ENCODE results near the gene LRP6.

The LRP6 gene

DNA sequence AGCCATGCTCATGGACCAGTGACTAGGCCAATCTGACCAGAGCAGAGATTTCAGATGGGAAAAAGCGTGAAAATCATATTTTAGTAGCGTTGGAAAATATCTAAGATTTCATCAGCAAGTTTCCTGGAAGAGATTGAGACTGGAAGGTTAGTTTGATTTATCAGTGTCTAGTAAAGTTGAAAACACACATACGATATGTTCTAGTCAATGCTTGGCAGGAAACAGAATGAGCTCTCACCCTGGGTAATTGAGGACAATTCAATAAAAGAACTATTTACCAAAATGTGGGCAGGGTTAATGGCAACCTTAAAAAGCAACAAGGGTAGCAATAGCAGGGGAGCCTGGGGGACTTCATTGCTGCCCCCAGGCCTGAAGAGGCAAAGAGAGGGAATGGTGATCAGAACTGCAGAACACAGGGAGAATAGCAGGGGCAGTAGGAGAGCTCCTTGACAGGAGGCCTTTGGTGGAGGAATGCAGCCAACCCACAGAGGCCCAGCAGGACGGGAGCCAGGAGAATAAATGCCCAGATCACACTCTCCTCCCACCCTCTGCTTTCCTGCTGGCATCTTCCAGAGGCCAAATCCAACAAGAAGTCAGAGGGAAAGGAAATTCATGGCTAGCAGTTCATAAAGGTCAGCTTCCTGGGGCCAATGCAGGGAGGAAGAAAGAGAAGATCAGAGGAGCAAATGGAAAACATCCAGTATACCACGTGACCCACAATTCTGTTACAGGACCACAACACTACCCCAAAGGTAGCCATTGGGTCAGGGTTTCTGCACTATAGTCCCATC is 27.6 kb upstream of the LRP6 start:
- H3K27ac ChIP-seq: no peak overlapping the region
- no peak for TF ChIP-seq ZFX (IDR thresholded peaks at IDR 0.05; ENCODE audit: borderline replicate concordance)
- TF ChIP-seq, protein P1, sequence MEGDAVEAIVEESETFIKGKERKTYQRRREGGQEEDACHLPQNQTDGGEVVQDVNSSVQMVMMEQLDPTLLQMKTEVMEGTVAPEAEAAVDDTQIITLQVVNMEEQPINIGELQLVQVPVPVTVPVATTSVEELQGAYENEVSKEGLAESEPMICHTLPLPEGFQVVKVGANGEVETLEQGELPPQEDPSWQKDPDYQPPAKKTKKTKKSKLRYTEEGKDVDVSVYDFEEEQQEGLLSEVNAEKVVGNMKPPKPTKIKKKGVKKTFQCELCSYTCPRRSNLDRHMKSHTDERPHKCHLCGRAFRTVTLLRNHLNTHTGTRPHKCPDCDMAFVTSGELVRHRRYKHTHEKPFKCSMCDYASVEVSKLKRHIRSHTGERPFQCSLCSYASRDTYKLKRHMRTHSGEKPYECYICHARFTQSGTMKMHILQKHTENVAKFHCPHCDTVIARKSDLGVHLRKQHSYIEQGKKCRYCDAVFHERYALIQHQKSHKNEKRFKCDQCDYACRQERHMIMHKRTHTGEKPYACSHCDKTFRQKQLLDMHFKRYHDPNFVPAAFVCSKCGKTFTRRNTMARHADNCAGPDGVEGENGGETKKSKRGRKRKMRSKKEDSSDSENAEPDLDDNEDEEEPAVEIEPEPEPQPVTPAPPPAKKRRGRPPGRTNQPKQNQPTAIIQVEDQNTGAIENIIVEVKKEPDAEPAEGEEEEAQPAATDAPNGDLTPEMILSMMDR (IDR thresholded peaks at IDR 0.05): no peak

DNA sequence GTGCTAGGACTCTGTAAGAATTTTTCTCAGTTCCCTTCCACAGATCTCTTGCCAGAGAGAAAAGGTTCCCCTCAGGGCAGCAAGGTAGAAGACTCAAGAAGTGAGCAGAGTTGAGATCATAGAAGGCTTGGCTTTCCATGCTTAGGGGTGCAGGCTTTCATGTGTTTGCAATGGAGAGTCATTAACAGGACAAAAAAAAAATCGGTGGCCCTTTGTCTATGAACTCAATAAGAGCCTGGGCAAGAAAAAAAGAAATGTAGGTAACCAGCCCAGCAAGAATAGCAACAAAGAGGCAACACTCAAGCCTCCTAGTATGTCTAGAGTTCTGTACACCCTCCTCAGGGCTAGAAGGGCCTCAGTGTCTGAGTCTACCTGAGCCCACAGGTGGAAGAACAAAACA is 23.4 kb upstream of the LRP6 start:
- no peak overlapping the region for H3K27ac ChIP-seq
- TF ChIP-seq, protein P1 (IDR thresholded peaks at IDR 0.05): no peak
- no peak for TF ChIP-seq ZFX (IDR thresholded peaks at IDR 0.05; ENCODE audit: borderline replicate concordance)

DNA sequence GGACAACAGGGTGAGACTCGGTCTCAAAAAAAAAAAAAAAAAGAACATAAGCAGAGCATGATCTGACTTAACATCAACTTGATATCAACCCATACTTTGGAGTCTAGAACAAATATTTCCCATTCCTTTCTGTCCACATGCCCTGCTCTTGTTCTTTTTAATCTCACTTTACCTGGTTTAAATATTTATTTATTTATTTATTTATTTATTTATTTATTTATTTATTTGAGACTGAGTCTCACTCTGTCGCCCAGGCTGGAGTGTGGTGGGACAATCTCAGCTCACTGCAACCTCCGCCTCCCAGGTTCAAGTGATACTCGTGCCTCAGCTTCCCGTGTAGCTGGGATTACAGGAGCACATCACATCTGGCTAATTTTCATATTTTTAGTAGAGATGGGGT is 19.6 kb upstream of the LRP6 start:
- no peak overlapping the region for H3K27ac ChIP-seq
- TF ChIP-seq, protein P1 (IDR thresholded peaks at IDR 0.05): no peak
- TF ChIP-seq ZFX (IDR thresholded peaks at IDR 0.05; ENCODE audit: borderline replicate concordance): no peak

DNA sequence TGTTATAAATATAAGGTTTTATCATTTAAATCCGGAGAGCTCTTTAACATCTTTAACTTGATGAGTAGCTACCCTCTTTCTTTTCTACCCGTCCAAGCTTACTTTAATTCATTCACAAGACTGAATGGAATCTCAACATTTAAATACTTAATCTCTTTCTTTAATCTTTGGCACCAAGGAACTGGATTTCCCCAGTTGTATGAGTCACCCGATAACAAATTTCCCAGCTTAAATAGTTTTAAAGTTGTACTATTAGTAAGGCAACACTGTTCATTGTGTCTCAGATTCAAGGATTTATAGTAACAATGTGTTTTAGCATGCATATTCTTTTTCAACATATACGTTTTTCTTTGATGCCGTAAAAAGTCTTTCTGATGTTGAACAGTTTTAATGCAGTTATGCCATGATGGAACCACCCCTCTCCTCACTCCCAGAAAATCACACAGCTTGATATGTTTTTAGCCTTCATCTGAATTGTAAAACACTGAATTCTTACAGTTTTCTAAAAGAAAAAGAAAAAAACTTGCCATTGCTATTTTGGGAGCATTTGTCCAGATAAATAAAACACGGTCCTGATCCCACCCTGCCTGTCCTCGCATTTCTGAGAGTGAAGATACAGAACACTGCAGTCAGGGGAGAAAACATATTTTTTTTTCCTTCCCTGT is 16.0 kb upstream of the LRP6 start:
- no peak for TF ChIP-seq ZFX (IDR thresholded peaks at IDR 0.05; ENCODE audit: borderline replicate concordance)
- TF ChIP-seq, protein P1 (IDR thresholded peaks at IDR 0.05): no peak
- H3K27ac ChIP-seq: no peak overlapping the region

DNA sequence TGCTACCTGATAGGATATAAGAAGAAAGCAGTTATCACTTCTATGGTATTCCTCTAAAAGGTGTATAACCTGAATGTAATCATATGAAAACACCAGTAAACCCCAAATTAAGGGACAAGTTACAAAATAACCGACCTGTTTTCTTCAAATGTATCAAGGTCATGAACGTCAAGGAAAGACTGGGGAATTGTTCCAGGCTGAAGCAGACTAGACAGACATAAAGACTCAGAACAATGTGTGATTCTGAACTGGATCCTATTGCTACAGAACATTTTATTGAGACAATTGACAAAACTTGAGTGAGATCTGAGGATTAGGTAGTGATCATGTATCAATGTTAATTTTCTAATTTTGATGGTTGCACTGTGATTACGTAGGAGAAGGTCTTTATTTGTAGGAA is 15.4 kb upstream of the LRP6 start:
- no peak overlapping the region for H3K27ac ChIP-seq

DNA sequence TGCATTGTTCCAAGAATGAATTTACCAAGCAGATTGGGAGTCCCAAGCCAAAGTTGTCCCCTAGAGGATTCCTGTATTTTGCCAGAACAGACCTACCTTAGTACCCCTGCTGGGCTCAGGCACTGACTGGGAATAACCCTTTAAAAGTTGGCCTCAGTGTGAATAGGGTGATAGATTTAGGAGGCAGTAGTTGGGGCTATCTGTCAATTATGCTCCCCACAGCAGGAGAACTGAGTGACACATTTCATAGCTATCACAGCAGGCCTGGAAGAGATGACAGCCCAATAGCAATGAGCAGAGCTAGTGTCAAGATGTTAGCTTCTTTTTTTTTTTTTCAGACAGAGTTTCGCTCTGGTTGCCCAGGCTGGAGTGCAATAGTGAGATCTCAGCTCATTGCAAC is 14.3 kb upstream of the LRP6 start:
- TF ChIP-seq ZFX (IDR thresholded peaks at IDR 0.05; ENCODE audit: borderline replicate concordance): no peak
- TF ChIP-seq, protein P1 (IDR thresholded peaks at IDR 0.05): no peak
- no peak overlapping the region for H3K27ac ChIP-seq

More for the DNA sequence above, 15.4 kb upstream of the LRP6 start:
- TF ChIP-seq, protein P1 (IDR thresholded peaks at IDR 0.05): no peak
- TF ChIP-seq ZFX (IDR thresholded peaks at IDR 0.05; ENCODE audit: borderline replicate concordance): no peak

DNA sequence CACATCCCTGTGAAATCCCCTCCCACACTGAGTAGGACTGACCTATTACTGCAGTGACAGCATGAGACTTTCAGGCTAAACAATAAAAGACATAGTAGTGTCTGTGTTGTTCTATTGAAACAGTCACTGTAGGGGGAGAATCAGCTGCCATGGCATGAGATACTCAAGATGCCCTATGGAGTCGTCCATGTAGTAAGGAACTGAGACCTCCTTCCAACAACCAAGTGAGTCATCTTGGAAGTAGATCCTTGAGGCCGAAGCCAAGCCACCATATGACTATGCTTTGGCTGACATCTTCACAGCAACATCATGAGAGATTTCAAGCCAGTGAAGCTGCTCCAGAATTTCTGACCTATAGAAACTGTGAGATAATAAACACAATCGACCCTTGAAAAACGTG is 12.1 kb upstream of the LRP6 start:
- H3K27ac ChIP-seq: no peak overlapping the region
- TF ChIP-seq, protein P1 (IDR thresholded peaks at IDR 0.05): no peak
- TF ChIP-seq ZFX (IDR thresholded peaks at IDR 0.05; ENCODE audit: borderline replicate concordance): no peak
